Astrocyte (in vitro differentiated cells and primary cell): Measurements from ENCODE around the gene SMIM41.

Experiments
- EZH2 ChIP-seq: IDR thresholded peaks from 2 replicates; pipeline ENCODE4 v1.6.1; 2012; ENCODE audit warnings: mild to moderate bottlenecking, low read length, inconsistent platforms; ENCODE audit not compliant: insufficient read depth
- TF ChIP-seq, protein P1 (sequence below): IDR thresholded peaks from 2 replicates; pipeline ENCODE4 v1.5.1; 2011; ENCODE audit warnings: low read depth, mild to moderate bottlenecking, inconsistent platforms, low read length, moderate library complexity; ENCODE audit not compliant: insufficient read depth

DNA sequence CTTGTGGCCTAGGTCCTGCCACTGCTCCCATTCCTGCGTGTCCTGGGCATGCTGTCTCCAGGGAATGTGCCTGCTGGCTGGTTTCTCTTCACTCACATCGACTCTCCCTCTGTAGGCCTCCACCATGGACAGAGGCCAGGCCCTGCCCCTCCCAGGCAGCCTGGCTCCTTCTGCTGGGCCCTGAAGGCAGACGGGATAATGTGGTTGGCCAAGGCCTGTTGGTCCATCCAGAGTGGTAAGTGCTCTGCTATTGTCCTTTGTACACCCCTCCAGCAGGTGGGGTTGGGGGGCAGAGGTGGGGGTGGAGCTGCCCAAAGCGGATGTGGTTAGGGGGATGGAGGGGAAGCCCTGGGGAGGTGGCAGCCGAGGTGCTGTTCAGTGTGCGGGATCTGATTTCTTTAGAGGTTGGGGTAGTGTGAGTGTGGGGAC is 37.8 kb upstream of the SMIM41 start:
- TF ChIP-seq, protein P1, sequence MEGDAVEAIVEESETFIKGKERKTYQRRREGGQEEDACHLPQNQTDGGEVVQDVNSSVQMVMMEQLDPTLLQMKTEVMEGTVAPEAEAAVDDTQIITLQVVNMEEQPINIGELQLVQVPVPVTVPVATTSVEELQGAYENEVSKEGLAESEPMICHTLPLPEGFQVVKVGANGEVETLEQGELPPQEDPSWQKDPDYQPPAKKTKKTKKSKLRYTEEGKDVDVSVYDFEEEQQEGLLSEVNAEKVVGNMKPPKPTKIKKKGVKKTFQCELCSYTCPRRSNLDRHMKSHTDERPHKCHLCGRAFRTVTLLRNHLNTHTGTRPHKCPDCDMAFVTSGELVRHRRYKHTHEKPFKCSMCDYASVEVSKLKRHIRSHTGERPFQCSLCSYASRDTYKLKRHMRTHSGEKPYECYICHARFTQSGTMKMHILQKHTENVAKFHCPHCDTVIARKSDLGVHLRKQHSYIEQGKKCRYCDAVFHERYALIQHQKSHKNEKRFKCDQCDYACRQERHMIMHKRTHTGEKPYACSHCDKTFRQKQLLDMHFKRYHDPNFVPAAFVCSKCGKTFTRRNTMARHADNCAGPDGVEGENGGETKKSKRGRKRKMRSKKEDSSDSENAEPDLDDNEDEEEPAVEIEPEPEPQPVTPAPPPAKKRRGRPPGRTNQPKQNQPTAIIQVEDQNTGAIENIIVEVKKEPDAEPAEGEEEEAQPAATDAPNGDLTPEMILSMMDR: no peak
- TF ChIP-seq EZH2: no peak
